ENCODE data around the gene EIF3A. TPM values are rescaled to one million over a fixed set of nuclear protein-coding genes. Genes with fewer than 3 reads are reported as not detected.

EIF3A gene
- total and polyA plus RNA-seq, 9 of the 15 experiments (the other 6 are each of a cell fraction or from before 2014, with no cell fraction given), result 19.6 to 163 (median 102) TPM

- peak; percentile 73 for ATAC-seq
- intact Hi-C loops (cut with micrococcal nuclease) (no loop called here), in situ Hi-C loops (cut with MboI) (no loop called here)
- ChIA-PET POLR2A (interaction anchor here (0.7 to 2.0 kb wide), 5 partner anchors 10 to 78 kb away, joined by 3 to 5 read pairs (median 4); no protein-coding TSS in a partner anchor), CTCF (ENCODE audit: low intra/inter-chr PET ratio) (no interaction called here)
- peak overlapping the region; percentile 46 for H3K4me3 ChIP-seq
- H3K9ac ChIP-seq (ENCODE audit: insufficient read depth in 1 of 2, low read depth in 2 of 2, low read length in 2 of 2), result peak overlapping the region; percentile 34 to 88; a peak in 3 of 4 replicates
- peak overlapping the region; percentile 33; the same call in 1 of the 3 replicates for H3K27ac ChIP-seq (ENCODE audit: extremely low read depth, low read depth, low read length)
- H3K36me3 ChIP-seq (ENCODE audit: control insufficient read depth, insufficient read depth, low read length), result peaks cover 33% of the 10 kb centered on the region; the same call in 2 of the 3 replicates
- 3% methylated on average over 45 of the region's 65 CpGs for WGBS (ENCODE audit: insufficient coverage, low coverage, missing lambda C conversion rate)
- H3K4me2 ChIP-seq (ENCODE audit: insufficient read depth, low read length), result peak overlapping the region; percentile 82
- H3K9me1 ChIP-seq (ENCODE audit: control insufficient read depth, insufficient read depth, low read length), result no peaks in the 10 kb centered on the region
- H4K20me1 ChIP-seq (replicated peaks; ENCODE audit: control insufficient read depth, insufficient read depth, low read length), result peaks cover 5% of the 10 kb centered on the region
- FAIRE-seq, result peak; percentile 74
- no TSS peak for BruUV-seq (replicated peaks)
- no peaks in the 10 kb centered on the region for H3K9me3 ChIP-seq (replicated peaks; ENCODE audit: control insufficient read depth, insufficient read depth, low read depth, low read length)
- H3K4me1 ChIP-seq (replicated peaks in 1 of 2; ENCODE audit: control insufficient read depth in 2 of 2, insufficient read depth in 2 of 2, low read length in 2 of 2), result peaks cover 3 to 20% of the 10 kb centered on the region in 2 experiments; a peak in 3 of 5 replicates
- H3K79me2 ChIP-seq (ENCODE audit: control insufficient read depth, insufficient read depth, low read length), result no peaks in the 10 kb centered on the region
- no peak overlapping the region for H2AFZ ChIP-seq (ENCODE audit: low read depth, low read length)
- DNase-seq (ENCODE audit: extremely low read depth in 1 of 4, low spot score in 3 of 4), result peak; percentile 38 to 74 (median 43)
- H3K27me3 ChIP-seq (ENCODE audit: control insufficient read depth in 2 of 2, insufficient read depth in 2 of 2, low read length in 2 of 2), result peaks cover 0 to 7% of the 10 kb centered on the region in 2 experiments; a peak in 1 of 5 replicates
- TF ChIP-seq NFE2 (IDR thresholded peaks at IDR 0.05; ENCODE audit: low read depth), result no peak
- no peak for TF ChIP-seq AFF4 (CRISPR knock-in tag; IDR thresholded peaks at IDR 0.05)
- TF ChIP-seq NFXL1 (CRISPR knock-in tag; IDR thresholded peaks at IDR 0.05), result no peak
- no peak for TF ChIP-seq ZC3H4 (CRISPR knock-in tag; IDR thresholded peaks at IDR 0.05; ENCODE audit: borderline replicate concordance)
- 0 out of 2 replicates have a peak, but pooled peaks have one; percentile 19 for TF ChIP-seq ZNF592 (IDR thresholded peaks at IDR 0.05)
- TF ChIP-seq SAFB (IDR thresholded peaks at IDR 0.05; ENCODE audit: borderline replicate concordance, low read depth, low read length), result no peak
- no peak for TF ChIP-seq ZNF197 (CRISPR knock-in tag; IDR thresholded peaks at IDR 0.05; ENCODE audit: low read depth)
Measured at GRCh38 chr10:119030421-119031250, 50.0 kb downstream of the EIF3A start.

All from K562 (cell line).